GM21717 (cell line): ENCODE measurements around the gene MASP2.
"Not testable (repeated sequence)": the region's sequence is repeated elsewhere in the genome, so short reads cannot be mapped to it uniquely, and the experiment has no call there.

ENCODE experiments used
- ATAC-seq: cut with Tn5 transposase; IDR thresholded peaks from one replicate; pipeline ENCODE4 v1.9.1; 2021; ENCODE audit warnings: mild to moderate bottlenecking, moderate library complexity; ENCODE audit not compliant: unreplicated experiment

MASP2 gene

DNA sequence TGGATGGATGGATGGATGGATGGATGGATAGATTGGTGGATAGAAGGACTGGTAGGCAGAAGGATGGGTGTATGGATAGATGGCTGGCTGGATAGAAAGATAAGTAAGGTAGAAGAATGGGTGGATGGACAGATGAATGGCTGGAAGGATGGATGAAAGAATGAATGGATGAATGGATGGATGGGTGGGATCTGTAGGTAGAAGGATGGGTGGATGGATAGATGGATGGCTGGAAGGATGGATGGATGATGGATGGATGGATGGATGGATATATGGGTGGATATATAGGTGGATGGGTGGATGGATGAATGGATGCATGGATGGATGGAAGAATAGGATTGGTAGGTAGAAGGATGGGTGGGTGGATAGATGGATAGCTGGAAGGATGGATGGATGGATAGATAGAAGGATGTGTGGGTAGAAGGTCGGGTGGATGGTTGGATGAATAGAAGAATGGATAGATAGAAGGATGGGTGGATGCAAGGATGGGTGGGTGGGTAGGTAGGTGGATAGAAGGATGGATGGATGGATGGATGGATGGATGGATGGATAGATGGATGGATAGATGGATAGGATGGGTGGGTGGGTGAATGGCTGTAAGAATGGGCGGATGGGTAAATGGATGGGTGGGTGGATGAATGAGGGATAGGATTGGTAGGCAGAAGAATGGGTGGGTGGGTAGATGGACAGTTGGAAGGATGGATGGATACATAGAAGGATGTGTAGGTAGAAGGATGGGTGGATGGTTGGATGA, 7.5 kb downstream of the MASP2 start:
- no peak for ATAC-seq

DNA sequence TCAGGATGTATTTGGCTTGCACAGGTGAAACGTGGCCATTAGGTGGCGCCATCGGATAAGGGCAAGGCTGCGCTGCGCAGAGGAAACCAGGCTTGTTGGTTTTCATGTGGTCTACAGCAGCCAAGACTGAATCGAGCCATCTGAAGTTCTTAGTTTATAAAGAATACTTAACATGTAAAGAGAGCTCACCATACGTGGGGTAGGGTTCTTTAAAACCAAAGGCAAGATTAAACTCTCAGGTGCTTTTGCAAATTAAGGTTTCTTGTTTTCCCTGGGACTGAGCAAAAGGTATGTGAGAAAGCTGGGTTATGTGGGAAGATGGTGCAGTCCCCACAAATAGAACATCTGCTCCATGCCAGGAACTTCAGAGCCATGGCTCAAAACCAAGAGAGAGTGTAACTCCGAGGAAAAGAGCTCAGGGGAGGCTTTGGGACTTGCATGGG, 9.3 kb downstream of the MASP2 start:
- ATAC-seq = peak; percentile 59

DNA sequence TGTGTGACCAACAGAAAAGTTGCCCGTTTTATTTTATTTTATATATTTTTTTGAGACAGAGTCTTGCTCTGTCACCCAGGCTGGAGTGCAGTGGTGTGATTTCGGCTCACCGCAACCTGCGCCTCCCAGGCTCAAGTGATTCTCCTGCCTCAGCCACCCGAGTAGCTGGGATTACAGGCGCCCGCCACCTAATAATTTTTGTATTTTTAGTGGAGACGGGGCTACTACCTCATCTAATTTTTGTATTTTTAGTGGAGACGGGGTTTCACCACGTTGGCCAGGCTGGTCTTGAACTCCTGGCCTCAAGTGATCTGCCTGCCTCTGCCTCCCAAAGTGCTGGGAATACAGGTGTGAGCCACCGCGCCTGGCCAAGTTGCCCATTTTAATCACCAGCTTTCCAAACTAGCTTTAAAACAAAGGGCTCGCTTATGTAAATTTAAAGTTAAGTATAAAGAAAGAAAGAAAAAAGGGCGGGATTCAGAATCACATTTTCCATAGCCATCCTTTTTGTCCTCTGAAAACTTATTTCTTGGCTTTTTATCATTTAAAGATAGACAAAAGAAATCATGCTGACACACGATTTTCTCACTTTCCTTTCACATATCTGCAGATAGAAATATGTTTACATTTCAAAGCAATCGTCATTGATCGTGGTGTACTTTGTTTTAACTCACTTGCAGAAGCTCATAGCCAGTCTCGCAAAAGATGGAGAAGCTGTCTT, 9.9 kb downstream of the MASP2 start:
- not testable (repeated sequence) for ATAC-seq

DNA sequence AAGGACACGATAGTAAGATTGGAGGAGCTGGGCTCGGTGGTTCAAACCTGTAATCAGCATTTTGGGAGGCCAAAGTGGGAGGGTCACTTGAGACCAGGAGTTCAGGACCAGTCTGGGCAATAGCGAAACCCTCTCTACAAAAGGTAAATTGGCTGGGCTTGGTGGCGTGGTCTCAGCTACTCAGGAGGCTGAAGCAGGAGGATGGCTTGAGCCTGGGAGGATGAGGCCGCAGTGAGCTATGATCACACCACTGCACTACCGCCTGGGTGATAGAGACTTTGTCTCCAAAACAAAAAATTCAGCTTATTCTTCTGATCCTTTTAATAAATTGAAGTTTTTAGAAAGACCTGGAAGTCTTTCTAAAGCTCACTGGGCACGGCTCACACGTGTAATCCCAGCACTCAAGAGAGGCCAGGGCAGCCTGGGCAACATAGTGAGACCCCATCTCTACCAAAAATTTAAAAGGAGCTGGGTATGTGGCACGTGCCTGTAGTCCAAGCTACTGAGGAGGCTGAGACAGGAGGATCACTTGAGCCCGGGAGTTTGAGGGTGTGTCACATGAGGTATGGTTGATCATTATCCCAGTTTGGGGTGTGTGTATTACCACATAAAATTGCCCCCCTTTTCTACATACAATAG, 15.3 kb downstream of the MASP2 start:
- ATAC-seq = no peak

DNA sequence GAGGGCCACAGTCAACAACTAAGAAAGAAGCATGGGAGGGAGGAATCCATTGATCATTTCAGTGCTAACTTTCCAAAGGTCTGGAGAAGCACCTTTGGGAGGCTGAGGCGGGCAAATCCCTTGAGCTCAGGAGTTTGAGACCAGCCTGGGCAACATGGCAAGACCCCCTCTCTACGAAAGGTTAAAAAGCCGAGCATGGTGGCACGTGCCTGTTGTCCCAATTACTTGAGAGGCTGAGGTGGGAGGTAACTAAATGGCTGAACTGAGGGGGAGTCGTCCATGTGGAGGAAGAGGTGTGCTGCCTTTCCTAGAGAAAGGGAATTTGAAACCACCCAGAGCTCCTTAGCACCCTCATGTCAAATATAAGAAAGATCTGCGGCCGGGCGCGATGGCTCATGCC, 16.2 kb downstream of the MASP2 start:
- ATAC-seq = no peak

DNA sequence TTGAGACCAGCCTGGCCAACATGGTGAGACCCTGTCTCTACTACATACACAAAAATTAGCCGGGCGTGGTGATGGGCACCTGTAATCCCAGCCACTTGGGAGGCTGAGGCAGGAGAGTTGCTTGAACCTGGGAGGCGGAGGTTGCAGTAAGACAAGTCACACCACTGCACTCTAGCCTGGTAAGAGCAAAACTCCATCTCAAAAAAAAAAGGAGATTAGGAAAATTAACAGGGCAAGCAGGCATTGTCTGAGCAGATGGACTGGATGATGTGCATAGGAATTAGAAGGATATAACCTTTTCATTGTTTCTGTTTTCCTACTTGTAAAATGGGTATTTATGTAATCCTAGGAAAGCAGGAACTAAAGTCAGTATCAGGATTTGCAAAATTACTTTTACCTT, 19.0 kb downstream of the MASP2 start:
- ATAC-seq = no peak

DNA sequence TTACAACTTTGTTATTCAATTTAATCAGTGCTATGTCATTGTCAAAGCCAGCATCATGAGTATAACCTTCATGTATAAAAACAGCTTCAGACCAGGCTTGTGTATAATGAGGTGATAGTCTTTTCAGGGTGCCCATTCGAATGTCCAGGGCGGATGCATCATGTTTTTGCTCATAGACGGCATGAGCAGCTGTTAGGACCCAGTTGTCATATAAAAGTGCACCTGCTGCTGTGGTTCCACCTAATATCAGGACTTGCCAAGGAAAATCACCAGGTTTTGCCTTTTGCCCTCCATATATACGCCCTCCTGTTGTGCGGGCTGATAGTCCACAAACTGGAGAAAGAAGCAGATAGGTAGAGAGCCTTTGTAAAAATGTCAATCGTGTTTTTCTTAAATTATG, 19.7 kb downstream of the MASP2 start:
- no peak for ATAC-seq

DNA sequence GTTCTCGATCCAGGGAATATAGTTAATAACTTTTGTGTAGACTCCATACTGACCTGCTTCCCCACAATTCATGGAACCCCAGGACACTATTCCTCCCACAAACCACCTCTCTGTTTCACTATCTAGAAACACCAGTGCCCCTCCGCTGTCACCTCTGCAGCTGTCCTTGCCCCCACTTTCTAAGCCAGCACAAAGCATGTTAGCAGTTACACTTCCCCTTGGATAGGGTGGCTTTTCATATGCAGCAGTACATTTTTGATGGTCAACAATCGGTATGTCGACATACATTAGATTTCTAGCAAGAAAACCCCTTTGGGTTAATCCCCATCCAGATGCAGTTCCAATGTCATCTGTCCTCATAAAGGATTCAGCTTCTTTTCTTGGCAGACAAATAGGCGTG, 20.1 kb downstream of the MASP2 start:
- ATAC-seq = no peak

DNA sequence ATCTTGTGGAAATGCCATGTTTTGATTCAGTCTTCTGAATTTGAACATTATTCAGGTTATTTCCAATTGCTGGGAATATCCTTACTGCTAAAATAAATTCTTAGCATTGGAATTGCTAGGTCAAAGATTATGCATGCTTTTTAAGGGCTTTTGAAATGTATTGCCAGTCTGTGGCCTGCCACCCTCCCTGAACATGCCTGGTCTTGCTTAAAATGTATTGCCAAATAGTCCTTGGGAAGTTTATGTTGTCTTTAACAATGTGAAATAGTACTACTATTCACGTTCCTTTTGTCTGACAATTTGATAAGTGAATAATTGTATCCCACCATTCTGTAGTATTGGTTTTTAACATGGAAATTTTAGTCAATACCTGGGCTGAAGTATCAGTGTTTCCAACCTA, 21.0 kb downstream of the MASP2 start:
- ATAC-seq = no peak

DNA sequence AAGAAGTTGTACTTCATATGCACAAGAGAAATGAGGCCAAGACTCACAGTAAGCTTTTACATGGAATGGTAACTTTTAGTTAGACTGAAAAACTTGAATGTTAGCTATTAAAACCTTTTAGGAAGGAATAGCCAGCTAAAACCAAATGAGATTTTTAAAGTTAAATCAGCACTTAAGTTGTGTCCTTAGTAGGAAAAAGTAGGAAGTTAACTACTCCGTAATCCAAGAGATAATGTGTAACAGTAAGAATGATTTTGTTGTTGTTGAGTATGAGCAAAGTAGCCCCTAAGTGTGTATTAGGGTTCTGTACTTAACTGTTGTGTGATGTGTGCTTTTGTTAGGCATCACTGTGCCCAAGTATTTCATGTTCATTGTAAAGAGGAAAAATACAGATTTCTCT, 21.4 kb downstream of the MASP2 start:
- ATAC-seq = no peak

DNA sequence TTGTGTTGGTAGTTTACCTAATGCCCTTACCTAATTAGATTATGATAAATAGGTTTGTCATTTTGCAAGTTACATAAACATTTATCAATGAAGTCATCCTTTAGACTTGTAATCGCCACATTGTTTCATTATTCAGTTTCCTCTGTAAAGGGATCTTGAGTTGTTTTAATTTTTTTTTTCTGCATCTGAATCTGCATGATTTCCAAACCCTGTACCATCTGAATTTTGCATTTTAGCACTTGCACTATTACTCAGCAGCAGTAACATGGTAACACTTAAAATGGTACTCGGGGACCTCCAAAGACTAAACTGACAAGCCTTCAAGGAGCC, 22.2 kb downstream of the MASP2 start:
- ATAC-seq = no peak

DNA sequence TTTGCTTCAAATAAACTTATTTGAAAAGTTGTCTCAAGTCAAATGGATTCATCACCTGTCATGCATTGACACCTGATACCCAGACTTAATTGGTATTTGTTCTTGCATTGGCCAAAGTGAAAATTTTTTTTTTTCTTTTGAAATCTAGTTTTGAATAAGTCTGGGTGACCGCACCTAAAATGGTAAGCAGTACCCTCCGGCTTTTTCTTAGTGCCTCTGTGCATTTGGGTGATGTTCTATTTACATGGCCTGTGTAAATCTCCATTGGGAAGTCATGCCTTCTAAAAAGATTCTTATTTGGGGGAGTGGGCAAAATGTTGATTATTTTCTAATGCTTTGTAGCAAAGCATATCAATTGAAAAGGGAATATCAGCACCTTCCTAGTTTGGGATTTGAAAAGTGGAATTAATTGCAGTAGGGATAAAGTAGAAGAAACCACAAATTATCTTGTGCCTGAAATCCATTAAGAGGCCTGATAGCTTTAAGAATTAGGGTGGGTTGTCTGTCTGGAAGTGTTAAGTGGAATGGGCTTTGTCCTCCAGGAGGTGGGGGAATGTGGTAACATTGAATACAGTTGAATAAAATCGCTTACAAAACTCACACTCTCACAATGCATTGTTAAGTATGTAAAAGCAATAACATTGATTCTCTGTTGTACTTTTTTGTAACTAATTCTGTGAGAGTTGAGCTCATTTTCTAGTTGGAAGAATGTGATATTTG, 22.7 kb downstream of the MASP2 start:
- ATAC-seq = no peak

DNA sequence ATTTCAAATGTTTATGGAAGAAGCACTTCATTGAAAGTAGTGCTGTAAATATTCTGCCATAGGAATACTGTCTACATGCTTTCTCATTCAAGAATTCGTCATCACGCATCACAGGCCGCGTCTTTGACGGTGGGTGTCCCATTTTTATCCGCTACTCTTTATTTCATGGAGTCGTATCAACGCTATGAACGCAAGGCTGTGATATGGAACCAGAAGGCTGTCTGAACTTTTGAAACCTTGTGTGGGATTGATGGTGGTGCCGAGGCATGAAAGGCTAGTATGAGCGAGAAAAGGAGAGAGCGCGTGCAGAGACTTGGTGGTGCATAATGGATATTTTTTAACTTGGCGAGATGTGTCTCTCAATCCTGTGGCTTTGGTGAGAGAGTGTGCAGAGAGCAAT, 23.8 kb downstream of the MASP2 start:
- ATAC-seq = no peak

DNA sequence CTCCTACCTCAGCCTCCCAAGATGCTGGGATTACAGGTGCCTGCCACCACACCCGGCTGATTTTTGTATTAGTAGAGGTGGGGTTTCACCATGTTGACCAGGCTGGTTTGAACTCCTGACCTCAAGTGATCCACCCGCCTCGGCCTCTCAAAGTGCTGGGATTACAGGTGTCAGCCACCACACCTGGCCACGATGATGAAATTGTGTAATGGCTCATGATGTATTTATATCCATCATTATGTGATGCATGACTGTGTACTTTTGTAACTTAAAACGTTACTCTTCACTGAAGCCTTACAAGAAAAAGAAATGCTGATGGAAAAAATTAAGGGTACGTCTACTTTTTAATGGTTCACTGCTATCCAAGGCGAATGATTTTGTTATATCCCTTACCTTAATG, 27.1 kb downstream of the MASP2 start:
- no peak for ATAC-seq

DNA sequence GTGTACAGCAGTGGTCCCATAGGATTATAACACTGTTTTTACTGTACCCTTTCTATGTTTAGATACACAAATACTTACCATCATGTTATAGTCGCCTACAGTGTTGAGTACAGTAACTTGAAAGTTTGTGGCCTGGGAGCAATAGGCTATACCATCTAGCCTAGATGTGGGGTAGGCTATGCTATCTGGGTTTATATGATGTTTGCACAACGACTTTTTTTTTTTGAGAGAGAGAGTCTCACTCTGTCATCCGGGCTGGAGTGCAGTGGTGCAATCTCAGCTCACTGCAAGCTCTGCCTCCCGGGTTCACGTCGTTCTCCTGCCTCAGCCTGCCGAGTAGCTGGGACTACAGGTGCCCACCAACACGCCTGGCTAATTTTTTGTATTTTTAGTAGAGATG, 27.7 kb downstream of the MASP2 start:
- ATAC-seq = not testable (repeated sequence)

DNA sequence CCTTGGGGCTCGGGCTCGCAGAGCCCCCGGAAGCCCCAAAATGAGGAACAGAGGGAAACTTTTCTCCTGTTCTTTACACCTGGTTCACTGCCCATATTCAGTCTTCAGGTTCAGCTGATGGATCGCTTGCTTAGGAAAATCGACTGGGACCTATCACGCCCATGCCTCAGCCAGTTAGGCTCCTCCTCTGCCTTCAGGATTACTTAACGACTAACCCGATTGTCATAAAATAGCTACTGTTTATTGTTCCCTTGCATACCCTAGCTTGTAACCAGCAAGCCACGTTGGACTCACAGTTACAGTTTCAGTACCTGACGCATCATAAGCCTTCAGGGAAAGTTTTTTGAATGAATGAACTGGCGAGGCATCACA, 33.9 kb downstream of the MASP2 start:
- ATAC-seq = no peak

DNA sequence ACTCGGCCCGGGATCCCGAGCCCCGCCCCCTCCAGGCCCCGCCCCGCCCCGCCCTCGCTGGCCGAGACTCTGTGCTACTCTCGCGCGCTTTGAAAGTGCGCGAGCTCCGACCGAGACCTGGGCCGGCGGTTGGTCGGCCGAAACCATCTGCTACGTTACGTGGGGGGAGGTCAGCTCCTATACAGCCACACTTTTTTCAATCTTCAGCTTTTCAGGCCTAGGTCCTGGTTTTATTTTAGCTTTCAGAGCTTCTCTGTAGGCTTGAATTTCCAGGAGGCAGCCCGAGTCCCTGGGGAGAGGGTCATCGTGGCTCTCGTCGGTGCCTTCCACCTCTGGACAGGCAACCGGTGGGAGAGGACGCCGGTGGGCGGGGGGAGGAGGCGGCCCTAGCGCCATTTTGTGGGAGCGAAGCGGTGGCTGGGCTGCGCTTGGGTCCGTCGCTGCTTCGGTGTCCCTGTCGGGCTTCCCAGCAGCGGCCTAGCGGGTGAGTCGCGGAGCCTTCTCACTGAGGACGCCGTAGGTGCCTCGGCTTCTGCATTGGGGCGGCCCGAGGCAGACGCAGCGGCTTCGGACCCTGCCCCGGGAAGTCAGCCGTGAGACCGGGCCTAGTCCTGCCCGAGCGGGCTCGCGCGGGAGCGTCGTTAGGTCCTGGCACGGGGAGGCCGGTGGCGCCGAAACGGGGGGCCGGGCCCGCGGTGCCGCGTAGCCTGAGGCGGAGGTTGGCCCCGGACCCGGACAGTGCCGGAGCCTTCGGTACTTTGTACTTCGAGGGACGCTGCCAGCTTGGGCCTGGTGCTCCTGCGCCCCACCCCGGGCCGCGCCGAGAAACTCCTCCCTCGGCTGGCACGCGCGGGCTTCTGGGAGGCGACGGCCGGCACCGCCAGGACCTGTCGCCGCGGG, 34.5 kb downstream of the MASP2 start, which contains the start of gene TARDBP:
TSS of gene TARDBP (plus strand) at position 395 of the 900 bp plus-strand sequence. CDS start 1,074 bp downstream, outside the sequence.
- peak; percentile 88 for ATAC-seq

DNA sequence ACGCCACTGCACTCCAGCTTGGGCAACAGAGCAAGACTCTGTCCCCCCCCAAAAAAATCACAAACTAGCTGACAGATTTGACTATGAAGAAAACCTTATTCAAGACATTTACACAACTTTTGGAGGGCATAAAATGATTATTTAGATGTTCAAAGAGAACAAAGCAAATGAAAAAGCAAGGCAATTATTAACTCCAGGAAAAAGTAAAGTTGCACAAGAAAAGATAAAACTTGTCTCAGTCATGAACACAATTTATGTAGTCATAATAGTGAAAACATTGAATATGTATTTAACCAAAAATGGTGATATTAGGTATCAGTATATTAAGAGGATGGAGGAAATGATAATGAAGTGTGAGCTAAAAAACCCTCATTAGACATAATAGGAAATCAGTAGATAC, 46.5 kb downstream of the MASP2 start:
- no peak for ATAC-seq

DNA sequence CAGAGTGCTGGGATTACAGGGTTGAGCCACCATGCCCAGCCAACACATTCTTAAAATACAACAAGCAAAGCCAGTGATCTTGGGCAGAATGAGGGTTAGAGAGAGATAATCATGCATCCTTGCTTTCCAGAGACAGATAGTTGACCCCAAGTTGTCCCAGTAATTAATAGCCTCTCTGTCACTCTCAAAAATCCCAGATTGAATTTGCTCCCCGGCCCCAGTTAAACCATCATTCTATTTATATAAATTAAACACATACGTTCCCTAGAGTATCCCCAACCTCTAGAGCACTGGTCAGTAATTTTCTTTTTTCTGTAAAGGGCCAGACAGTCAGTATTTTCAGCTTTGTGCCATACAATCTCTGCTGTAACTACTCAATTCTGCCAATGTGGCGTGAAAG, 50.9 kb downstream of the MASP2 start:
- ATAC-seq = no peak

DNA sequence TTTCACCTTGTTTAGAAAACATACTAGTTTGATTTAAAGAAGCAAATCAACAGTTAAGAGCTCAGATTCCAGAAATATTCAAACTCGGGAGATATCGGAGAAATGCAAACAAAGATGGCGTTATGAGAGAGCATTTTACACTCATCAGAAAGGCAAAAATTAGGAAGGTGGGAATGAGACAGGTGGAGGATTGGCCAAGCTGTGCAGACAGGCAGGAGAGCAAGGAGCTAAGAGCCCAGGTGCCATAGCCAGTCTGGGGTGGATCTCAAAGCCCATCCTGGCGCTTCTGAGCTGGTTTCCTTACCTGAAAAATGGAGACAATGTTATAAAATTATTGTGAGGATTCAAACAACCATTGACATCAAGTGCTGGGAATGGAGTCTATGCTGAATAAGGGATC, 54.2 kb downstream of the MASP2 start:
- ATAC-seq = no peak
